Activated T-helper 2 cell treated with anti-CD3 and anti-CD28 coated beads, Interferon-gamma antibody, Interleukin-2, Interleukin-4, amounts not matched to agents 10 μg/mL and 5 μg/mL and 100 μg/mL, durations not matched to agents 14 hours and 24 hours and 36 hours (primary cell): ENCODE measurements around the gene MSI1. TPM values are rescaled to one million over a fixed set of nuclear protein-coding genes. Genes with fewer than 3 reads are reported as not detected.
A peak's percentile ranks its signal among the peaks of the same experiment; 100 is the strongest.

ENCODE experiments used
- DNase-seq: peaks from one replicate; pipeline ENCODE4 v3.0.0; 2021; ENCODE audit warnings: low spot score
- H3K27ac Mint-ChIP-seq: one replicate; pipeline ENCODE4 v1.8.0; 2021; ENCODE audit warnings: mixed read lengths
- H3K27me3 Mint-ChIP-seq: one replicate; pipeline ENCODE4 v1.8.0; 2021; ENCODE audit warnings: low read depth, mixed read lengths
- H3K36me3 Mint-ChIP-seq: one replicate; pipeline ENCODE4 v1.8.0; 2021; ENCODE audit warnings: low read depth, mixed read lengths
- H3K4me1 Mint-ChIP-seq: one replicate; pipeline ENCODE4 v1.8.0; 2021; ENCODE audit warnings: low read depth, mixed read lengths
- H3K4me3 Mint-ChIP-seq: one replicate; pipeline ENCODE4 v1.8.0; 2021; ENCODE audit warnings: low read depth, mild to moderate bottlenecking, moderate library complexity, mixed read lengths
- H3K9me3 Mint-ChIP-seq: one replicate; pipeline ENCODE4 v1.8.0; 2021; ENCODE audit warnings: mixed read lengths
- intact Hi-C: fragments of 100-400 bp; cut with micrococcal nuclease; formaldehyde crosslinking; loops from one replicate; pipeline ENCODE4 v1.15.1; 2023
- total RNA-seq: library from RNA; stranded (reverse); gene quantifications from 2 replicates; pipeline ENCODE4 v1.2.3, GENCODE V29; 2022

Gene MSI1
- total RNA-seq: 1.4 and 3.5 TPM in 2 replicates

DNA sequence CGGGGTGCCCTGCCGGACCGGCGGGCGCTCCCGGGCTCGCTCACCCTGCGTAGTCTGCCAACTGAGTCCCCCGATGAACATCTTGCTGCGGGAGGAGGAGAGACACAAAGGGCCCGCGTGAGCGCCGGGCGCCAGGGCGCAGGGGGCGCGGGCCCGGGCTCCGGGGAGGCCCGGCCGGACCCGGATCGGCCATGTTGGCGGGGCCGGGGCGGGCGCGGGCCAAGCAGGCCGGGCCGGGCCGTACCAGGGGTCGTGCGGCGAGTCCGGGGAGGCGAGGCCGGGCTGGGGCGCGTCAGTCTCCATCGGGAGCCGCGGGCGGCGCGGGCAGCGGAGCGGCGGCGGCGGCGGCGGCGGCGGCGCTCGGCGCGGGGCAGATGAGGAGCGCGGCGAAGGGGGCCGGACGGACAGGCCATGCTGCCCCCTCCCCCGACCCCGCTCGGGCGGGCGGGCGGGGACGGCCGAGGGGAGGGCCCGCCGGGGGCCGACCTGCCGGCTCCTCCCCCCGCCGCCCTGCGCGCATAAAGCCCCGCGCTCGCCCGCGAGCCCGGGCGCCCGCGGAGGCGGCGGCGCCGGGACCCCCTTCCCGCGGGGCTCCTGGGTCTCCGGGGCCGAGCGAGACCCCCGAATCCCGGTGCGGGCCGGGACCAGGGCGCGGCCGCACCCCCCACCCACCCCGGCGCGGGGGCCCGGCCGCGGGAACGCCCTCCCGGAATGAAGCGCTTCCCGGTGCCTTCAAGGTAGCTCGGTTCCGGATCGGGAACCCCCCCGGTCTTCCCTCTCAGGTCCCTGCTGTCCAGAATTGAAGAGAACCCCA is at the start of gene MSI1:
Gene MSI1, minus strand, starts transcription at position 376 of the 814 bp plus-strand sequence. Its CDS starts 73 bp downstream, at position 303.
- DNase-seq: no peak
- no peak within 1 kb of the TSS for H3K27ac Mint-ChIP-seq
- peak within 1 kb of the TSS; percentile 61 for H3K4me3 Mint-ChIP-seq
- peaks cover 4% of the 10 kb centered on the region for H3K36me3 Mint-ChIP-seq
- H3K4me1 Mint-ChIP-seq: peaks cover 11% of the 10 kb centered on the region
- peaks cover 67% of the 10 kb centered on the region for H3K27me3 Mint-ChIP-seq
- H3K9me3 Mint-ChIP-seq: no peaks in the 10 kb centered on the region
- intact Hi-C loops: no loop called here

DNA sequence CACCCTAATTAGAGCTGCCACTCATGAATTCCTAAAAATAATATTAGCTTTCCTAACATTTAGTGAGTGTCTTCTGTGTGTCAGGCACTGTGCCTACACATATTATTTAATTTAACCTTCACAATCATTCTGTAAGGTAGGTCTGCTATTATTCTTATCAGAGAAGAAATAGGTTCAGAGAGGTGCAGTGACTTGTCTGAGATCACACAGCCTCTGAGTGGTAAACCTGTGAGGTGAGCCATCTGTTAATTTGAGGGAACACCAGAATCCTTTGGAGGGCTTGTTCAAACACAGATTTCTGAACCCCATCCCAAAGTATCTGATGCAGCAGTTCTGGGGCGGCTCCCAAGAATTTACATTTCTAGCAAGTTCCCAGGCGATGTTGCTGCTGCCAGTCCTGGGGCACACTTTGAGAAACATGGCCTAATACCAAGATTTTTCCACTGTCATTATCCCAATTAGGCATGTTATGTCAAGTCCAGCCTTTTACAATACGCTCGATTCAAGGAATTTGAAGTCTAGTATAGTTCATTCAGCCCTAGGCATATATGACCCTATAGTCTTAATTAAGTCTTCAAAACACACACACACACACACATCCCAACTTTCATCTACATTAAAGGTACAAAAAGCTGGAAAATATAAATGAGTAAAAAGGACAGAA is 49.1 kb upstream of the MSI1 start:
- Mint-ChIP-seq H3K4me3 (no peak overlapping the region), H3K9me3 (no peaks in the 10 kb centered on the region), H3K27me3 (peaks cover 2% of the 10 kb centered on the region), H3K4me1 (no peaks in the 10 kb centered on the region), H3K36me3 (no peaks in the 10 kb centered on the region), H3K27ac (no peak overlapping the region)
- intact Hi-C loops: no loop called here
- DNase-seq: no peak

DNA sequence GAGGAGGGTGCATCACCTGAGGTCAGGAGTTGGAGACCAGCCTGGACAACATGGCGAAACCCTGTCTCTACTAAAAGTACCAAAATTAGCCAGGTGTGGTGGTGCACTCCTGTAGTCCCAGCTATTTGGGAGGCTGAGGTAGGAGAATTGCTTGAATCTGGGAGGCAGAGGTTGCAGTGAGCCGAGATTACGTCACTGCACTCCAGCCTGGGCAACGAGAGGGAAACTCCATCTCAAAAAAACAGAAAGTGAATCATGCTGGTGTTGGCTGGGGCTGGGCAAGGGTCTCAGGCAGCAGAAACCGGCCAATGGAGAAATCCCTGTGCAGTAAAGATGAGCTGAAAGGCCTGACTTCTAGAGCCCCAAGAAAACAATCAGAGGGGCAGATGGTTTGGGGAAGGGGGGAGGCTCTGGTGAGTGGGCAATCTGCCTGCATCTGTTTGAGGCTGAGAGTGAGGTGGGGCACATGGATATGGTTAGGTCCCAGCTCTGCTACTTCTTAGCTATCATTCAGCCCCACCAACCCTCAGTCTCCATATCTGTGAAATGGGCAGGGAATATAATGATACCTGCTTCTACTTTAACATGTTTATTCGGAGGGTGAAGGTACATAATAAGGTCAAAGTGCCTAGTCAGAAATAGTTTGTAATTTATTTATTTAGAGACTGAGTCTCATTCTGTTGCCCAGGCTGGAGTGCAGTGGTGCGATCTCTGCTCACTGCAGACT is 47.7 kb upstream of the MSI1 start:
- H3K36me3 Mint-ChIP-seq: no peaks in the 10 kb centered on the region
- H3K27me3 Mint-ChIP-seq: peaks cover 5% of the 10 kb centered on the region
- no peak for DNase-seq

GRCh38 chr12:120413901-120414695 is 45.1 kb upstream of the MSI1 start:
- no peaks in the 10 kb centered on the region for H3K9me3 Mint-ChIP-seq
- no peak for DNase-seq
- H3K27me3 Mint-ChIP-seq: peaks cover 5% of the 10 kb centered on the region
- intact Hi-C loops: no loop called here
- no peaks in the 10 kb centered on the region for H3K36me3 Mint-ChIP-seq
- H3K4me3 Mint-ChIP-seq: no peak overlapping the region
- no peak overlapping the region for H3K27ac Mint-ChIP-seq
- no peaks in the 10 kb centered on the region for H3K4me1 Mint-ChIP-seq

More for the DNA sequence above, 47.7 kb upstream of the MSI1 start:
- no peak overlapping the region for H3K4me3 Mint-ChIP-seq
- H3K4me1 Mint-ChIP-seq: no peaks in the 10 kb centered on the region
- H3K9me3 Mint-ChIP-seq: no peaks in the 10 kb centered on the region
- no peak overlapping the region for H3K27ac Mint-ChIP-seq
- intact Hi-C loops: no loop called here

GRCh38 chr12:120412421-120412820 is 43.5 kb upstream of the MSI1 start:
- H3K9me3 Mint-ChIP-seq: no peaks in the 10 kb centered on the region
- H3K27me3 Mint-ChIP-seq: peaks cover 4% of the 10 kb centered on the region
- intact Hi-C loops: no loop called here
- H3K4me1 Mint-ChIP-seq: no peaks in the 10 kb centered on the region
- no peaks in the 10 kb centered on the region for H3K36me3 Mint-ChIP-seq
- no peak for DNase-seq
- no peak overlapping the region for H3K27ac Mint-ChIP-seq
- H3K4me3 Mint-ChIP-seq: no peak overlapping the region

DNA sequence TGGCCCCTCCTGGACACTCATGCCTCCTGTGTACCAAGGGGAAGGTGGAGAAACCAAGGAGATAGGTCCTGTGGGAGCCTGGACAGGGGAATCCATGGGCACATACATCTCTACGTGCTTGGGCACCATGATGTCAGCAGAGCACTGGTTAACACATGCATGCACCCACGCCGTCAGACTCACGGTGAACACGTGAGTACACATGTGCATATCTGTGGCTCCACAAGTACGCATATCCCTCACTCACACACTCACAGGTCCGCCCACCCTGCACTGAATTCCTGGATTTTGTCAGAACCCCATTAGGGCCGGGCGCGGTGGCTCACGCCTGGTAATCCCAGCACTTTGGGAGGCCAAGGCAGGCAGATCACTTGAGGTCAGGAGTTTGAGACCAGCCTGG is 39.8 kb upstream of the MSI1 start:
- Mint-ChIP-seq H3K36me3 (no peaks in the 10 kb centered on the region), H3K4me3 (no peak overlapping the region), H3K27ac (no peak overlapping the region), H3K9me3 (no peaks in the 10 kb centered on the region), H3K4me1 (no peaks in the 10 kb centered on the region), H3K27me3 (peaks cover 3% of the 10 kb centered on the region)
- no peak for DNase-seq
- intact Hi-C loops: no loop called here

DNA sequence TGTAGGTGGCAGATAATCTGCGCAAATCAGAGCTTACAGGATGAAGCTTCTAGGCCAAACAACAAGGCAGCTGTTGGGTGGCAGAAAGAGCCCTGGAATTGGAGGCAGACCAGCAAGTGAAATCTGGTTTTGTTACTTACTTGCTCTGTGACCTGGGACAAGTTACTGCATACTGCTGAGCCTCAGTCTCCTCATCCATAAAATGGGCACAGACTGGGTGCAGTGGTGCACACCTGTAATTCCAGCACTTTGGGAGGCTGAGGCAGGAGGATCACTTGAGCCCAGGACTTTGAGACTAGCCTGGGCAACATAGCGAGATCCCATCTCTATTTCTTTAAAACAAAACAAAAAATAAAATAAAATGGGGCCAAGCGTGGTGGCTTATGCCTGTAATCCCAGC is 37.6 kb upstream of the MSI1 start:
- Mint-ChIP-seq H3K4me1 (no peaks in the 10 kb centered on the region), H3K36me3 (no peaks in the 10 kb centered on the region), H3K4me3 (no peak overlapping the region), H3K9me3 (no peaks in the 10 kb centered on the region), H3K27ac (no peak overlapping the region), H3K27me3 (no peaks in the 10 kb centered on the region)
- intact Hi-C loops: no loop called here
- no peak for DNase-seq

DNA sequence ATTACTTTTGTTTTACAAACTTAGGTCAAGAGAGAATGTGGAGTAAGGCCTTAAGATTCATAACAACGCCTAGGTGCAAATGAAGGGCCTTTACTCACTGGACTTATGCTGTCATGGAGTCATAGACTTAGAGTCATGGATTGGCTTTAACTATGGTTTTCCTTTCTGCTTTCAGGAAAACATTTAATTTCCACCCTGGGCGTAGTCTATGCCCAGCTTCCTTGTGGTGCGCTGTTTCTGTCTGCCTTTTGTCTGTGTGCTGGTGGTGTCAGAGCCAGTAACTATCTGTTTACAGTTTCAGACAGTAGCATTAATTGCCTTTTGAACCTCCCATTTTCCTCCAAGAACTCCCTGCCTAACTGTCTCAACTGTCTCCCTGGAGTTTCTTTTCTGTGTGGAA is 37.1 kb upstream of the MSI1 start:
- no peak for DNase-seq
- Mint-ChIP-seq H3K4me3 (no peak overlapping the region), H3K27me3 (no peaks in the 10 kb centered on the region), H3K27ac (no peak overlapping the region), H3K4me1 (no peaks in the 10 kb centered on the region), H3K36me3 (no peaks in the 10 kb centered on the region), H3K9me3 (no peaks in the 10 kb centered on the region)
- intact Hi-C loops: no loop called here

GRCh38 chr12:120404271-120404670 is 35.3 kb upstream of the MSI1 start:
- intact Hi-C loops: no loop called here
- Mint-ChIP-seq H3K27me3 (no peaks in the 10 kb centered on the region), H3K4me3 (no peak overlapping the region), H3K27ac (no peak overlapping the region), H3K36me3 (no peaks in the 10 kb centered on the region), H3K9me3 (no peaks in the 10 kb centered on the region), H3K4me1 (peaks cover 5% of the 10 kb centered on the region)
- no peak for DNase-seq

DNA sequence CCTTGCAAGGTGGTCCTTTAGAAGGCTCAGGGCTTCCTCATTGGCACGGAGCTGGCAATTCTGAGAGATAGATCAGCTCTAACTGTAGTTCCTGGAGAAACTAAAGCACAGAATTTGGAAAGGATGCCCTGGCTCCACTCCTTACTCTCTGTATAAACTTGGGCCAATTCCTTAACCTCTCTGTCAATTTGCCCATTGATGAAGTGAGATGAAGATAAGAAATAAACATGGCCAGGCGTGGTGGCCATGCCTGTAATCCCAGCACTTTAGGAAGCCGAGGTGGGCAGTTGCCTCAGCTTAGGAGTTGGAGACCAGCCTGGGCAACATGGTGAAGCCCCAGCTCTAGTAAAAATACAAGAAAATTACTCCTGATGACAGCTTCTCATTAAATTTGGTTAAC is 34.9 kb upstream of the MSI1 start:
- no peak for DNase-seq
- intact Hi-C loops: no loop called here
- no peaks in the 10 kb centered on the region for H3K9me3 Mint-ChIP-seq
- H3K27ac Mint-ChIP-seq: no peak overlapping the region
- H3K4me1 Mint-ChIP-seq: peaks cover 5% of the 10 kb centered on the region
- H3K4me3 Mint-ChIP-seq: no peak overlapping the region
- H3K27me3 Mint-ChIP-seq: no peaks in the 10 kb centered on the region
- no peaks in the 10 kb centered on the region for H3K36me3 Mint-ChIP-seq

GRCh38 chr12:120402217-120402616 is 33.3 kb upstream of the MSI1 start:
- no peak overlapping the region for H3K27ac Mint-ChIP-seq

GRCh38 chr12:120399531-120399930 is 30.6 kb upstream of the MSI1 start:
- no peaks in the 10 kb centered on the region for H3K9me3 Mint-ChIP-seq
- no peak for DNase-seq

More at GRCh38 chr12:120402217-120402616, 33.3 kb upstream of the MSI1 start:
- intact Hi-C loops: no loop called here
- H3K4me3 Mint-ChIP-seq: no peak overlapping the region
- no peak for DNase-seq
- H3K4me1 Mint-ChIP-seq: peaks cover 5% of the 10 kb centered on the region
- no peaks in the 10 kb centered on the region for H3K36me3 Mint-ChIP-seq
- H3K9me3 Mint-ChIP-seq: no peaks in the 10 kb centered on the region
- peaks cover 4% of the 10 kb centered on the region for H3K27me3 Mint-ChIP-seq

More at GRCh38 chr12:120399531-120399930, 30.6 kb upstream of the MSI1 start:
- Mint-ChIP-seq H3K36me3 (no peaks in the 10 kb centered on the region), H3K4me1 (peaks cover 5% of the 10 kb centered on the region), H3K4me3 (no peak overlapping the region), H3K27ac (no peak overlapping the region), H3K27me3 (peaks cover 16% of the 10 kb centered on the region)
- intact Hi-C loops: no loop called here
